Activated T-helper 1 cell treated with anti-CD3 and anti-CD28 coated beads, Interleukin-12 subunit alpha, Interleukin-12 subunit beta, Interleukin-2, Interleukin-4 antibody, amounts not matched to agents 30 ng/mL and 10 ng/mL and 1 ng/mL, durations not matched to agents 14 hours and 24 hours and 36 hours (primary cell): ENCODE data around the gene AMPD2. TPM values are rescaled to one million over a fixed set of nuclear protein-coding genes. Genes with fewer than 3 reads are reported as not detected.

Experiments used
- DNase-seq: peaks from one replicate; pipeline ENCODE4 v3.0.0; 2021; ENCODE audit warnings: low spot score
- H3K27ac Mint-ChIP-seq: one replicate; pipeline ENCODE4 v1.8.0; 2021; ENCODE audit warnings: mild to moderate bottlenecking, mixed read lengths
- H3K27me3 Mint-ChIP-seq: one replicate; pipeline ENCODE4 v1.8.0; 2022; ENCODE audit warnings: mild to moderate bottlenecking, moderate library complexity, mixed read lengths; ENCODE audit not compliant: insufficient read depth
- H3K36me3 Mint-ChIP-seq: one replicate; pipeline ENCODE4 v1.8.0; 2021; ENCODE audit warnings: low read depth, mixed read lengths
- H3K4me1 Mint-ChIP-seq: one replicate; pipeline ENCODE4 v1.8.0; 2021; ENCODE audit warnings: low read depth, mixed read lengths
- H3K4me3 Mint-ChIP-seq: one replicate; pipeline ENCODE4 v1.8.0; 2021; ENCODE audit warnings: mild to moderate bottlenecking, moderate library complexity, mixed read lengths
- H3K9me3 Mint-ChIP-seq: one replicate; pipeline ENCODE4 v1.8.0; 2021; ENCODE audit warnings: mixed read lengths
- intact Hi-C: fragments of 100-400 bp; cut with micrococcal nuclease; formaldehyde crosslinking; loops from one replicate; pipeline ENCODE4 v1.15.1; 2024
- total RNA-seq: library from RNA; stranded (reverse); gene quantifications from 2 replicates; pipeline ENCODE4 v1.2.3, GENCODE V29; 2022

The AMPD2 gene
- total RNA-seq, 1 donor from 2014 or later = 92.4 TPM

DNA sequence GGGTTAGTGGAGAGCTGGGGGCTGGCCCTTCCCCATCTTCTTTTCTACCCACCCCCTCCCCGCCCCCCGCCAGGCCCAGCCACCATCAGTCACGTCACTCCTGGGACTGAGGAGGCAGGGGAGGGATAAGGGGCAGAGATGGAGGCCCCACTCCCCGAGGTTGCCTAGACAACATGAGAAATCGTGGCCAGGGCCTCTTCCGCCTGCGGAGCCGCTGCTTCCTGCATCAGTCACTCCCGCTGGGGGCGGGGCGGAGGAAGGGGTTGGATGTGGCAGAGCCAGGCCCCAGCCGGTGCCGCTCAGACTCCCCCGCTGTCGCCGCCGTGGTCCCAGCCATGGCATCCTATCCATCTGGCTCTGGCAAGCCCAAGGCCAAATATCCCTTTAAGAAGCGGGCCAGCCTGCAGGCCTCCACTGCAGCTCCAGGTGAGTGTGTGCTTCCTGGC, 1.2 kb downstream of the AMPD2 start:
- Mint-ChIP-seq H3K9me3 (no peaks in the 10 kb centered on the region), H3K4me3 (peak overlapping the region; percentile 95), H3K27ac (peak overlapping the region; percentile 97), H3K36me3 (peaks cover 2% of the 10 kb centered on the region), H3K27me3 (peaks cover 2% of the 10 kb centered on the region), H3K4me1 (peaks cover 64% of the 10 kb centered on the region)
- DNase-seq = peak; percentile 96
- intact Hi-C loops = loop anchor here (1.0 to 5.0 kb wide), 12 partner anchors 35 to 786 kb away; partner anchors contain the start of genes ATXN7L2, GNAI3, GSTM1 and GSTM2

DNA sequence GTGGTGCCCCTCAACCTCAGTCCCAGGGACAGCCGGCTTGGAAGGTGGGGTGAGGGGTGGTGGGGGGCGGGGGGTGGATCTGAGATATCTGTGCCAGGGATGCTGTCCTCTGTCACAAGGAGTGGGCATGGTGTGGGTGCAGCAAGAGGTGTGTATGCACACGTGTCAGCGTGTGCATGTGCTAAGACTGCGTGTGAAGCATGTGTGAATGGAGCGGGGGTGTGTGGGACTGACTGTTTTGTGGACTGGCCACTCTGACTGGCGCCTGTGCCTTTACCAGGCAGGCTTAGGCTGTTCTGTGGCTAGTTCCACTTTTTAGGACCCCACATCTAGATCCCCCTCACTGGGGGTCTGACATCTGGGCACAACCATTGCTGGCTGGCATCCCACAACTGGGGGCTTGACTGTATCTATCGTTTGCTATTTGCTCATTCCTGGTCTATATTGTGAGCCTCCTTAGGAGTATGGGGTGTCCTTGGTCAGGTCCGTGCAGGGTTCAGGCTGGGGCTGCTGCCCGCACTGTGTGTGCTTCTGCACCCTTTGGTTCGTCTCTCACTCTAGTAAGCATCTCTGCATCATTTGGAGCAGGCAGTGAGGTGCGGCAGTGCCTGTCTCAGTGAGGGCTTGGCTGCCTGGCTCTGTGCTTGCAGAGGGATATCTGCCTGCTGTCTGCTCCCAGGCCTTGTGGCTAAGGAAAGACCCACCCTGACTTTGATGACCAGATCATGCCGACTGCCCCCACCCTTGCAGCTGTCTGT, 1.9 kb downstream of the AMPD2 start:
- Mint-ChIP-seq H3K36me3 (peaks cover 8% of the 10 kb centered on the region), H3K27me3 (peaks cover 2% of the 10 kb centered on the region), H3K9me3 (no peaks in the 10 kb centered on the region), H3K4me3 (peak overlapping the region; percentile 95), H3K27ac (peak overlapping the region; percentile 97), H3K4me1 (peaks cover 57% of the 10 kb centered on the region)
- intact Hi-C loops = loop anchor here (1.0 to 5.0 kb wide), 10 partner anchors 35 to 785 kb away; partner anchors contain the start of genes ATXN7L2, GNAI3, GSTM1 and GSTM2
- DNase-seq = no peak

DNA sequence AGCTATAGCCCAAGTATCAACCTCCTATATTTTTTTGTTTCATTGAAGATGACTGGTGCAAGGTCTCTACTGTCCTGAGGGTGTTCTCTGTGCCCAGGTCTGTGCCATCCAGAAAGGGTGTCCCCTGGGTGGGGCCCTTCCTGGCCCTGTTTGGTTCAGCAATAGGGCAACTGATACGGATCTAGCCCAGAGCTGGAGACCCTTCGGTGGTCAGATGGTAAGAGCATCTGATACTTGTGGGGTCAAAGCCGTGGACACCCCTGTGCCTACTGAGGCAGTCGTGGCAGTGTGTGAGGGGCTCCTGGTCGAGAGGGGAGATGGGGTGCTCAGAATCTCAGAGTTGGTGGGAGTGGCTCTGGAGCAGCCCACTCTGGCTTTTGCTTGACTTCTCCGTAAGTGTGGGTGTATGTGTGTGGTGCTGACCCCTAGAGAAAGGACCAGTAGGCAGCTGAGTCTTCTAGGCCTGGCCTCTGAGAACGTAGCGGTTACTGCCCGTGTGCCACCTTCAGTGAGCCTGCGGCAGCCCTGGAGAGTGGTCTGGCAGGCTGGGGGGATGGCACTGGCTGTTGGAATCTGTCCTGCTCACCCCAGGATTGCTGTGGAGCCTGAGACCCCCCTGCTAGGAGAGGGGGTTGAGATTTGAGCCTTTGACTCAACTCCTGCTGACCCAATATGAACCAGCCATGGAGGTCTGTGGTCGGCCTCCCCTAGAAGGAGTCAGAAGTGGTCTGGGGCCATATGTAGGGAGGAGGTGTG, 2.7 kb downstream of the AMPD2 start:
- H3K4me1 Mint-ChIP-seq = peaks cover 49% of the 10 kb centered on the region

DNA sequence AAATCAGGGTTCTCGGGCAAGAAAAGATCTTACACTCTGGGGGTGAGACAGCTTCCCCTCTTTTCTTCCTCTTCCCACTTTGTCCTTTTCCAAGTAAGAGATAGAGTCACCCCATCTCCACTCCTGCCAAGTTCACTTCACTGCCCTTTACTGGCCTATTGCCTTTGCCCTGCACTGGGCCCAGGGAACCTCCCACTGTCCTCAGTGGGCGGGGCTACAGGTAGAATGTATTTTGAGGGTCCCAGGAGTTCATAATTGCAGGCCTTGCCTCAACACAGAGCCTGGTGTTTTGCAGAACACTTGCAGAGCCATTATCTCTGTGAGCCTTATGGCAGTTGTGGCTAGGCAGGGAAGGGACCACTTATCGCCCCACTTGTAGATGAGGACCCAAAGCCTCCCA, 3.3 kb downstream of the AMPD2 start:
- no peaks in the 10 kb centered on the region for H3K9me3 Mint-ChIP-seq
- H3K4me1 Mint-ChIP-seq = peaks cover 45% of the 10 kb centered on the region
- intact Hi-C loops = loop anchor here (5.0 kb wide), 2 partner anchors 141 to 269 kb away; partner anchors contain the start of gene ATXN7L2
- no peak overlapping the region for H3K27ac Mint-ChIP-seq
- peaks cover 2% of the 10 kb centered on the region for H3K27me3 Mint-ChIP-seq
- H3K4me3 Mint-ChIP-seq = peak overlapping the region; percentile 95
- H3K36me3 Mint-ChIP-seq = peaks cover 12% of the 10 kb centered on the region
- no peak for DNase-seq

More for the DNA sequence above, 2.7 kb downstream of the AMPD2 start:
- Mint-ChIP-seq H3K4me3 (peak overlapping the region; percentile 95), H3K9me3 (no peaks in the 10 kb centered on the region), H3K36me3 (peaks cover 9% of the 10 kb centered on the region), H3K27ac (peak overlapping the region; percentile 74), H3K27me3 (peaks cover 2% of the 10 kb centered on the region)
- intact Hi-C loops = loop anchor here (5.0 kb wide), 2 partner anchors 140 to 270 kb away; partner anchors contain the start of gene ATXN7L2
- no peak for DNase-seq

DNA sequence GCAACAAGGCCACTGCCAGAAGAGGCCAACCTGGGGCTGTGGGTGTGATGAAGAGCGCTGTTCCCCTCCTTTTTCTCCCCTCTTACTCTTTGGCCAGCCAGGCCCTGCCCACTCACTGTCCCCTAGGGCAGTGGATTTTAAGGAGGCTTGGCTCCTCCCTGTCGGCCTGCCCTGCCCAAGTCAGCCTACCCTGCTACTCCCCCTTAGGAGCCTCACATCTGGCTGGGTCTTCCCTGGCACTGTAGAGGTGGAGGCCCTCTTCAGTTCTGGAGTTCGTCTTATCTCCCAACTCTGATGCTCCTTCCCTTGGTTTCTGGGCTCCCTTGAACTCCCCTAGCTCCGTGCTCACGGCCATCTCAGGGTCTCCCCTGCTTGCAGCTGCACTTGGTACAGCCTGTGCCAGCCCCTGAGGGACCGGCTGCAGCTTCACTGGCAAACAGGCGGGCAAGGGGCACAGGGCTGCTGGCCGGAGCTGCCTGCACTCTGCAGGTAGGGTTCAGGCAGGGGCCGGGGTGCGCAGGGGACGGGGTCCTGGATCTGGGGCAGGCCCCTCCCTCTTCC, 4.0 kb downstream of the AMPD2 start:
- intact Hi-C loops = loop anchor here (5.0 kb wide), 2 partner anchors 141 to 269 kb away; partner anchors contain the start of gene ATXN7L2
- Mint-ChIP-seq H3K27ac (peak overlapping the region; percentile 80), H3K4me1 (peaks cover 41% of the 10 kb centered on the region), H3K9me3 (no peaks in the 10 kb centered on the region), H3K27me3 (peaks cover 2% of the 10 kb centered on the region), H3K36me3 (peaks cover 17% of the 10 kb centered on the region), H3K4me3 (peak overlapping the region; percentile 95)
- DNase-seq = no peak

DNA sequence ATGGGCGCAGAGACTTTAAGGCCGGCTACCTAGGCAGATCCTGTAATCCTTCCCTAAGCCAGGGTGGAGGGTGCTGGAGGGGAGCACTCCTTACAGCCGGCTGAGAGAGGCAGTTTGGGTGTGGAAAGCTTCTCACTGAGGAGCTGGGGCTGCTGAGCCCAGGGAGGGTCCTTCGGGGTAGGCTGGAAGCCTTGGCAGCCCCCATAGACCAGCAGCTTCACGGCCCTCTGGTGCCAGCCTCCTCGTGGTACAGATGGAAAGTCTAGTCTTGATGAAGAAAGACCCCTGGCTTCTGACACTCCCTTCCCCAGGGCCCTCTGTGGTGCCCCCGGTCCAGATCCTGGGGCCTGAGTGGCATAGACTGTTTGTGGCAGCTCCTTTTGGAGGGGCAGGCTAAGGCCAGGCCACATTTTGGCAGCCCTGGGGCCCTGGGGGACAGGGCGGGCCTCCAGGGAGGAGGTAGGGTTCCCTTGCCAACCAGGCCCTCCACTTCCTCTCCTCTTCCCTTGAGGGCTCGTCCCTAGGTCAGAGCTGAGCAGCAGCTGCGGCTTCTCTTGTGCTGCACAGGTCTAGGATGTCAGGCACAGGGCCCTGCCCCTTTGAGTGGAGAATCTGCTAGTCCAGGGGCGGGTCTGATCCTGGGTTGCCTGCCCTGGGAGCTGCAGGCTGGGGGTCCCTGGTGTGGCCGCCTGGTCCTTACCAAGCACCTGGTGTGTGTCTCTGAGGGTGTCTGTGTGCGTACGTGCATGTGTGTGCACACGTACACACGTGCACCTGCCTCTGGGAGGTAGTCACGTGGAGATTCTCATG, 4.8 kb downstream of the AMPD2 start:
- peaks cover 33% of the 10 kb centered on the region for H3K4me1 Mint-ChIP-seq
- H3K4me3 Mint-ChIP-seq = peak overlapping the region; percentile 37
- DNase-seq = no peak
- peaks cover 2% of the 10 kb centered on the region for H3K27me3 Mint-ChIP-seq
- H3K36me3 Mint-ChIP-seq = peaks cover 19% of the 10 kb centered on the region
- peak overlapping the region; percentile 52 for H3K27ac Mint-ChIP-seq
- H3K9me3 Mint-ChIP-seq = no peaks in the 10 kb centered on the region
- intact Hi-C loops = loop anchor here (5.0 kb wide), 2 partner anchors 142 to 268 kb away; partner anchors contain the start of gene ATXN7L2

DNA sequence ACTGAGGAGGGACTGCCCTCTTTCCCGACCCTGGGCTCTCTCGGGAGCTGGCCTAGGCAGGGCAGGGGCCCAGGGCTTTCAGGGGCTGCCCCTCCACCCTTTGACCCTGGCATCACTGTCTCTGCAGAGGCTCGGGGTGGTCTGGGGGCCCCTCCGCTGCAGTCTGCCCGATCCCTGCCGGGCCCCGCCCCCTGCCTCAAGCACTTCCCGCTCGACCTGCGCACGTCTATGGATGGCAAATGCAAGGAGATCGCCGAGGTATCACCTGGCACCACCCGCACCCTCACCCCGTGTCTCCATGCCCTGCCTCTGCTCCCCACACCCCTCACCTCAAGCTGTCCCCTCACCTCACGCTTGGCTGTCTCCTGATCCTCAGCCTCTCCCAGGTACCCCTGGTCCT, 5.5 kb downstream of the AMPD2 start:
- intact Hi-C loops = no loop called here
- Mint-ChIP-seq H3K36me3 (peaks cover 25% of the 10 kb centered on the region), H3K27me3 (no peaks in the 10 kb centered on the region), H3K27ac (no peak overlapping the region), H3K9me3 (no peaks in the 10 kb centered on the region), H3K4me1 (peaks cover 28% of the 10 kb centered on the region), H3K4me3 (no peak overlapping the region)
- no peak for DNase-seq

DNA sequence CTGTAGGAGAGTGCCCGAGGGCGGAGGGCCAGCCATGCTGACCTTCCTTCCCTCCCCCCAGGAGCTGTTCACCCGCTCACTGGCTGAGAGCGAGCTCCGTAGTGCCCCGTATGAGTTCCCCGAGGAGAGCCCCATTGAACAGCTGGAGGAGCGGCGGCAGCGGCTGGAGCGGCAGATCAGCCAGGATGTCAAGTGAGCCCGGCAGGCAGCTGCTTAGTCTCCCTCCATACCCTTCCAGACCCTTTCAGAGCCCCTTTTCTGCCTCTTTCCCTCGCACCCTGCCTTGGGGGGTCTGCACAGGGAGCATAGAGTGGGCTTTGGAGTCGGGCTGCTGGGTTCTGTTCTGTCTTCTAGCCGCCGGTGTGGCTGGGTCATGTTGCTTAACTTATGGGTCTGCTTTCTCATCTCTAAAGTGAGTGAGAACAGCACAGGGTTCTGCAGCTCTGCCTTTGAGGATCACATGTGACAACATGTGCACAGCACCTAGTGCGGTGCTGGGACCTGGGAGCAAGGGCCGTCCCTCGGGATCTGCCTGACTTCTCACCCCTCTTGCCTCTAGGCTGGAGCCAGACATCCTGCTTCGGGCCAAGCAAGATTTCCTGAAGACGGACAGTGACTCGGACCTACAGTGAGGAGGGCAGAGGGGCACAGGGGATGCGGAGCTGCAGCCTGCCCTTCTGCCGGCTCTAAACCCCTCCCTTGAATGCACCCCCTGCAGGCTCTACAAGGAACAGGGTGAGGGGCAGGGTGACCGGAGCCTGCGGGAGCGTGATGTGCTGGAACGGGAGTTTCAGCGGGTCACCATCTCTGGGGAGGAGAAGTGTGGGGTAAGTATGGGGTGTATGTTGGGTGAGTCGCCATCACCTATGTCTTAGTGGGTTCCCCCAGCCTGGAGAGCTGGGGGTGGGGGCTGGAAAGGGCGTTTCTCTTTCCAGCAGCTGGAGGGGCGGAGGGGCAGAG, 6.2 kb downstream of the AMPD2 start:
- peak overlapping the region; percentile 76 for H3K27ac Mint-ChIP-seq
- DNase-seq = no peak

DNA sequence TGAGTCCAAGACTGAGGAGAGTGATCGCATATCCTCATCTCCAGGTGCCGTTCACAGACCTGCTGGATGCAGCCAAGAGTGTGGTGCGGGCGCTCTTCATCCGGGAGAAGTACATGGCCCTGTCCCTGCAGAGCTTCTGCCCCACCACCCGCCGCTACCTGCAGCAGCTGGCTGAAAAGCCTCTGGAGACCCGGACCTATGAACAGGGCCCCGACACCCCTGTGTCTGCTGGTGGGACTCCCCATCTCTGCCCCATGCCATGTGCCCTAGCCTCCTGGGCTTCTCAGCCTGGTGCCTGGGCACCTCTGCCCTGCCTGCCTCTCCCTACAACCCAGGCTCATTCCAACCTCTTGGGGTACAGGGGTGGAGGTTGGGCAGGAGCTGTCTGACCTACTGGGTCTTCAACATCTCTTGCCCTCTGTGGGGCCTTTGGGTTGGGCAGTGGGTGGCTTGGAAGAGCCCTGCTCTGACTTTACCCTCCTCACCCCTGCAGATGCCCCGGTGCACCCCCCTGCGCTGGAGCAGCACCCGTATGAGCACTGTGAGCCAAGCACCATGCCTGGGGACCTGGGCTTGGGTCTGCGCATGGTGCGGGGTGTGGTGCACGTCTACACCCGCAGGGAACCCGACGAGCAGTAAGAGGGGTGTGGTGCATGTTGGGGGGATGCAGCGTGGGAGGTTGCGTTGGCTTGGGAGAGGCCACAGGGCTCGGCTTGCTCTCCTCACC, 7.2 kb downstream of the AMPD2 start:
- Mint-ChIP-seq H3K36me3 (peaks cover 26% of the 10 kb centered on the region), H3K4me3 (no peak overlapping the region), H3K27me3 (no peaks in the 10 kb centered on the region), H3K9me3 (no peaks in the 10 kb centered on the region), H3K27ac (no peak overlapping the region), H3K4me1 (peaks cover 22% of the 10 kb centered on the region)
- intact Hi-C loops = no loop called here
- DNase-seq = no peak

More for the DNA sequence above, 6.2 kb downstream of the AMPD2 start:
- intact Hi-C loops = no loop called here
- no peak overlapping the region for H3K4me3 Mint-ChIP-seq
- H3K9me3 Mint-ChIP-seq = no peaks in the 10 kb centered on the region
- peaks cover 25% of the 10 kb centered on the region for H3K36me3 Mint-ChIP-seq
- no peaks in the 10 kb centered on the region for H3K27me3 Mint-ChIP-seq
- peaks cover 26% of the 10 kb centered on the region for H3K4me1 Mint-ChIP-seq

DNA sequence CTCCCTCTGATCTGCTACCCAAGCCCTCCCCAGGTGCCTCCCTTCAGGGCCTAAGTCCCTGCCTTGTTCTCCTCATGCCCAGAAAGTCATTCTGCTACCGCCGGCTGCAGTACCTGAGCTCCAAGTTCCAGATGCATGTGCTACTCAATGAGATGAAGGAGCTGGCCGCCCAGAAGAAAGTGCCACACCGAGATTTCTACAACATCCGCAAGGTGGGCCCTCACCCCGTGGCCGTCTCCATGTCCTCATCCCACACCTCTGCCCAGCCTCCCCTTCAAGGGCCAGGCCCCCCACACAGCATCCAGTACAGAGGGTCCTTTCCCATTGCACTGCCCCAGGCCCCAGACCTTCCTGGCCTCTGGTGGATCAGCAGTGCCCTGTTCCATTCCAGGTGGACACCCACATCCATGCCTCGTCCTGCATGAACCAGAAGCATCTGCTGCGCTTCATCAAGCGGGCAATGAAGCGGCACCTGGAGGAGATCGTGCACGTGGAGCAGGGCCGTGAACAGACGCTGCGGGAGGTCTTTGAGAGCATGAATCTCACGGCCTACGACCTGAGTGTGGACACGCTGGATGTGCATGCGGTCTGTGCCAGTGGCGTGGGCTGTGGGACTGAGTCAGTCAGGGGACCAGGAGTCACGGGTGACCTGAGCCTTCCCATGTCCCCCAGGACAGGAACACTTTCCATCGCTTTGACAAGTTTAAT, 8.2 kb downstream of the AMPD2 start:
- Mint-ChIP-seq H3K27me3 (no peaks in the 10 kb centered on the region), H3K4me3 (no peak overlapping the region), H3K9me3 (no peaks in the 10 kb centered on the region), H3K27ac (no peak overlapping the region), H3K4me1 (peaks cover 12% of the 10 kb centered on the region), H3K36me3 (peaks cover 29% of the 10 kb centered on the region)
- DNase-seq = no peak
- intact Hi-C loops = no loop called here
